ENCODE data around the gene SMCR8. TPM values are rescaled to one million over a fixed set of nuclear protein-coding genes. Genes with fewer than 3 reads are reported as not detected.

SMCR8 gene
- total and polyA plus RNA-seq, 9 of the 15 experiments (the other 6 are each of a cell fraction or from before 2014, with no cell fraction given), result 0.25 to 8.8 (median 4.9) TPM

DNA sequence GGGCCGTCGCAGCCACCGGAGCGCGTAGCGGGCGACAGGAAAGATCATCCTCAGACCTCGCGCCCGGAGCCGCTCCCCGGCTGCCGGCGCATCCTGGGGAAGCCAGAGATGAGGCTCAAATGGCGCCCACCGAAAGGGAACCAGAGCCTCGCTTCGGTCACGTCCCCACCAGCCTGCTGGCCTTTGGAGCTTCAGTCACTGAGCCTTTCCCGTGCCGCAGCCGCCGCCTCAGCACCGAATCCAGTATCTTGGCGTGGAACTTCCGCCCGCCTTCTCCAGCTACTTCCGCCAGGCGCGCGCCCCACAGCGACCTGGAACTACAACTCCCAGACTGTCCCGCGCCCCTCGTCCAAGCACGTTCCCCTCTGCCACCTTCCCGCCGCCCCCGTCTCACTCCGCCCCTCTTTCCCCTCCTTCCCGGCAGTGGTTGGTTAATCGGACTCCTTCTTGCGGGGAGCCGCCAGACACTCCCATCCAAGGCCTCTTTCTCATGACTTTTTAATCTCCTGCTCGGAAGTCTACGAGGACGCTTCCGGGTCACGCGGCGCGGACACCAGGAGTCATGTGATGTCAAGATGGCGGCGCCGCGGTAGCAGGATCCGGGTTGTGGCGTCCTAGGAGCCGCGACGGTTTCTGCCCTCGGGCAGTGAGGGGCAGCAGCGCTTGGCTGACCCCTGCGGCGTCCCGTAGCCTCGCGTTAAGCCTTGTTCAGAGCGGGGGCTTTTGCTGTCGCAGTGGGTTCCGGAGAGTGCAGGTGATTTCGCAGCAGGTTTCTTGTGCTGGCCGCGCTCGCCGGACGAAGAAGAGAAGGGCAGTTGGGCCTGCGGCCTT, at the start of gene SMCR8, which contains the start of gene TOP3A (continued):
- TF ChIP-seq ATF3 (IDR thresholded peaks at IDR 0.05), result no peak
- TF ChIP-seq ATF3 (CRISPR knock-in tag; conservative IDR thresholded peaks at IDR 0.05), result no peak
- TF ChIP-seq, protein P1, sequence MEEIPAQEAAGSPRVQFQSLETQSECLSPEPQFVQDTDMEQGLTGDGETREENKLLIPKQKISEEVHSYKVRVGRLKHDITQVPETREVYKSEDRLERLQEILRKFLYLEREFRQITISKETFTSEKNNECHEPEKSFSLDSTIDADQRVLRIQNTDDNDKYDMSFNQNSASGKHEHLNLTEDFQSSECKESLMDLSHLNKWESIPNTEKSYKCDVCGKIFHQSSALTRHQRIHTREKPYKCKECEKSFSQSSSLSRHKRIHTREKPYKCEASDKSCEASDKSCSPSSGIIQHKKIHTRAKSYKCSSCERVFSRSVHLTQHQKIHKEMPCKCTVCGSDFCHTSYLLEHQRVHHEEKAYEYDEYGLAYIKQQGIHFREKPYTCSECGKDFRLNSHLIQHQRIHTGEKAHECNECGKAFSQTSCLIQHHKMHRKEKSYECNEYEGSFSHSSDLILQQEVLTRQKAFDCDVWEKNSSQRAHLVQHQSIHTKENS (CRISPR knock-in tag; IDR thresholded peaks at IDR 0.05), result no peak
- TF ChIP-seq ZFP1 (CRISPR knock-in tag; IDR thresholded peaks at IDR 0.05), result no peak
- no peak for TF ChIP-seq SAFB (IDR thresholded peaks at IDR 0.05; ENCODE audit: borderline replicate concordance, low read depth, low read length)
- TF ChIP-seq SP2 (IDR thresholded peaks at IDR 0.05; ENCODE audit: extremely low read depth, low read depth, low read length, poor library complexity, severe bottlenecking), result no peak
- TF ChIP-seq YBX1 (IDR thresholded peaks at IDR 0.05), result no peak
- TF ChIP-seq NFXL1 (CRISPR knock-in tag; IDR thresholded peaks at IDR 0.05), result no peak
- TF ChIP-seq COPS2 (conservative IDR thresholded peaks at IDR 0.05), result no peak
- no peak for TF ChIP-seq TEAD2 (tag; IDR thresholded peaks at IDR 0.05)
- TF ChIP-seq ZNF3 (CRISPR knock-in tag; IDR thresholded peaks at IDR 0.05), result no peak
- peak; percentile 83 for TF ChIP-seq EGR1 (conservative IDR thresholded peaks at IDR 0.05)
- TF ChIP-seq, protein P2, sequence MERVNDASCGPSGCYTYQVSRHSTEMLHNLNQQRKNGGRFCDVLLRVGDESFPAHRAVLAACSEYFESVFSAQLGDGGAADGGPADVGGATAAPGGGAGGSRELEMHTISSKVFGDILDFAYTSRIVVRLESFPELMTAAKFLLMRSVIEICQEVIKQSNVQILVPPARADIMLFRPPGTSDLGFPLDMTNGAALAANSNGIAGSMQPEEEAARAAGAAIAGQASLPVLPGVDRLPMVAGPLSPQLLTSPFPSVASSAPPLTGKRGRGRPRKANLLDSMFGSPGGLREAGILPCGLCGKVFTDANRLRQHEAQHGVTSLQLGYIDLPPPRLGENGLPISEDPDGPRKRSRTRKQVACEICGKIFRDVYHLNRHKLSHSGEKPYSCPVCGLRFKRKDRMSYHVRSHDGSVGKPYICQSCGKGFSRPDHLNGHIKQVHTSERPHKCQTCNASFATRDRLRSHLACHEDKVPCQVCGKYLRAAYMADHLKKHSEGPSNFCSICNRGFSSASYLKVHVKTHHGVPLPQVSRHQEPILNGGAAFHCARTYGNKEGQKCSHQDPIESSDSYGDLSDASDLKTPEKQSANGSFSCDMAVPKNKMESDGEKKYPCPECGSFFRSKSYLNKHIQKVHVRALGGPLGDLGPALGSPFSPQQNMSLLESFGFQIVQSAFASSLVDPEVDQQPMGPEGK (CRISPR knock-in tag; IDR thresholded peaks at IDR 0.05; ENCODE audit: borderline replicate concordance), result no peak
- peak; percentile 64 to 77 for TF ChIP-seq E2F6 (IDR thresholded peaks at IDR 0.05; ENCODE audit: borderline replicate concordance in 1 of 2, extremely low read depth in 1 of 2, insufficient read depth in 1 of 2, insufficient read length in 1 of 2, low read depth in 1 of 2, low read length in 1 of 2, poor library complexity in 1 of 2, severe bottlenecking in 1 of 2)

Measured in K562 (cell line).